Naive B cell (primary cell): ENCODE results near the gene TNXB. TPM values are rescaled to one million over a fixed set of nuclear protein-coding genes. Genes with fewer than 3 reads are reported as not detected.
A peak's percentile ranks its signal among the peaks of the same experiment; 100 is the strongest.

Experiments
- ATAC-seq, 2 donors: fragments of 150-1000 bp; cut with Tn5 transposase; 2 replicates each; pipeline ENCODE4 v1.10.0; 2021; ENCODE audit warnings: low read depth in 2 of 2, mild to moderate bottlenecking in 2 of 2, moderate library complexity in 2 of 2
- DNase-seq: peaks from one replicate; pipeline ENCODE4 v3.0.0; 2022
- H3K27ac Mint-ChIP-seq, 6 donors: one replicate each; pipeline ENCODE4 v1.8.0; 2020 to 2022; ENCODE audit warnings: mild to moderate bottlenecking in 6 of 6, mixed read lengths in 6 of 6, moderate library complexity in 5 of 6, inconsistent platforms in 2 of 6
- H3K27me3 Mint-ChIP-seq, 3 donors: one replicate each; pipeline ENCODE4 v1.8.0; 2021 to 2022; ENCODE audit warnings: mixed read lengths in 3 of 3, mild to moderate bottlenecking in 1 of 3
- H3K36me3 Mint-ChIP-seq, 2 donors: one replicate each; pipeline ENCODE4 v1.8.0; 2020 to 2022; ENCODE audit warnings: mixed read lengths in 2 of 2, inconsistent platforms in 1 of 2, mild to moderate bottlenecking in 1 of 2
- H3K4me1 Mint-ChIP-seq, 3 donors: one replicate each; pipeline ENCODE4 v1.8.0; 2020 to 2022; ENCODE audit warnings: mixed read lengths in 3 of 3, inconsistent platforms in 1 of 3, mild to moderate bottlenecking in 1 of 3, moderate library complexity in 1 of 3
- H3K4me3 Mint-ChIP-seq, 8 donors: one replicate each; pipeline ENCODE4 v1.8.0; 2020 to 2022; ENCODE audit warnings: mild to moderate bottlenecking in 8 of 8, mixed read lengths in 8 of 8, moderate library complexity in 8 of 8, inconsistent platforms in 2 of 8
- H3K9me3 Mint-ChIP-seq, 7 donors: one replicate each; pipeline ENCODE4 v1.8.0; 2020 to 2022; ENCODE audit warnings: mixed read lengths in 7 of 7, mild to moderate bottlenecking in 5 of 7, inconsistent platforms in 2 of 7, moderate library complexity in 1 of 7
- polyA plus RNA-seq, 6 donors: library from polyadenylated mRNA; unstranded; fragments of 300-500 nt; fragmentation: Illumina TruSeq; gene quantifications; one replicate each; pipeline ENCODE4 v1.2.3, GENCODE V29; 2021; ENCODE audit warnings: low read depth in 6 of 6

The TNXB gene
- polyA plus RNA-seq, 6 donors from 2014 or later = 0.23 to 0.44 TPM; not detected in 4

- Mint-ChIP-seq H3K27ac (peak overlapping the region; percentile 93 to 97 (median 96)), H3K4me1 (peaks cover 33 to 49% (median 47%) of the 10 kb centered on the region in 3 donors), H3K9me3 (peaks cover 0 to 2% (median 0%) of the 10 kb centered on the region in 7 donors), H3K27me3 (peaks cover 4 to 9% (median 6%) of the 10 kb centered on the region in 3 donors), H3K36me3 (peaks cover 0 to 11% of the 10 kb centered on the region in 2 donors), H3K4me3 (peak overlapping the region; percentile 93 to 99 (median 97))
- ATAC-seq (no peak), DNase-seq (no peak)
Observed at GRCh38 chr6:32129297-32130088, 20.4 kb upstream of the TNXB start.

GRCh38 chr6:32128751-32129296, 19.7 kb upstream of the TNXB start:
- Mint-ChIP-seq H3K4me3 (peak overlapping the region in 7 of 8 donors; percentile 99 to 100 (median 99)), H3K36me3 (peaks cover 0 to 18% of the 10 kb centered on the region in 2 donors), H3K4me1 (peaks cover 39 to 55% (median 53%) of the 10 kb centered on the region in 3 donors), H3K27me3 (peaks cover 3 to 4% (median 4%) of the 10 kb centered on the region in 3 donors), H3K27ac (peak overlapping the region in 5 of 6 donors; percentile 33 to 98 (median 96)), H3K9me3 (peaks cover 0 to 2% (median 0%) of the 10 kb centered on the region in 7 donors)
- DNase-seq = no peak
- ATAC-seq = no peak

- H3K27me3 Mint-ChIP-seq = peaks cover 0 to 4% (median 0%) of the 10 kb centered on the region in 3 donors
- peak within 1 kb of the TSS; percentile 99 to 100 (median 99) for H3K4me3 Mint-ChIP-seq
- H3K4me1 Mint-ChIP-seq = peaks cover 39 to 61% (median 53%) of the 10 kb centered on the region in 3 donors
- DNase-seq = peak; percentile 95
- H3K36me3 Mint-ChIP-seq = peaks cover 0 to 18% of the 10 kb centered on the region in 2 donors
- peaks cover 0 to 2% (median 0%) of the 10 kb centered on the region in 7 donors for H3K9me3 Mint-ChIP-seq
- ATAC-seq = peak; percentile 92 to 94
- peak within 1 kb of the TSS; percentile 86 to 99 (median 98) for H3K27ac Mint-ChIP-seq
Observed at GRCh38 chr6:32127717-32128592, 18.8 kb upstream of the TNXB start, which contains the start of gene ATF6B. TSS of gene ATF6B (minus strand) at chr6:32128246. CDS start at chr6:32128207, 39 bp downstream.

- ATAC-seq (no peak), DNase-seq (no peak)
- Mint-ChIP-seq H3K4me3 (peak overlapping the region; percentile 99 to 100 (median 99)), H3K27me3 (peaks cover 0 to 3% (median 0%) of the 10 kb centered on the region in 3 donors), H3K27ac (peak overlapping the region; percentile 86 to 99 (median 97)), H3K36me3 (peaks cover 0 to 18% of the 10 kb centered on the region in 2 donors), H3K9me3 (peaks cover 0 to 2% (median 0%) of the 10 kb centered on the region in 7 donors), H3K4me1 (peaks cover 39 to 61% (median 53%) of the 10 kb centered on the region in 3 donors)
Observed at GRCh38 chr6:32127409-32127716, 18.2 kb upstream of the TNXB start.

GRCh38 chr6:32126880-32127279, 17.7 kb upstream of the TNXB start:
- DNase-seq (no peak), ATAC-seq (no peak)
- Mint-ChIP-seq H3K4me3 (peak overlapping the region; percentile 99 to 100 (median 99)), H3K27me3 (no peaks in the 10 kb centered on the region), H3K4me1 (peaks cover 42 to 61% (median 57%) of the 10 kb centered on the region in 3 donors), H3K36me3 (peaks cover 0 to 22% of the 10 kb centered on the region in 2 donors), H3K9me3 (peaks cover 0 to 2% (median 0%) of the 10 kb centered on the region in 7 donors), H3K27ac (peak overlapping the region; percentile 72 to 99 (median 92))

GRCh38 chr6:32123681-32124080, 14.5 kb upstream of the TNXB start:
- no peaks in the 10 kb centered on the region for H3K27me3 Mint-ChIP-seq
- no peak for ATAC-seq
- H3K36me3 Mint-ChIP-seq = peaks cover 4 to 35% of the 10 kb centered on the region in 2 donors
- no peak for DNase-seq
- peak overlapping the region in 1 of 8 donors; percentile 30 for H3K4me3 Mint-ChIP-seq
- no peak overlapping the region for H3K27ac Mint-ChIP-seq
- H3K4me1 Mint-ChIP-seq = peaks cover 46 to 53% (median 48%) of the 10 kb centered on the region in 3 donors
- no peaks in the 10 kb centered on the region for H3K9me3 Mint-ChIP-seq

- Mint-ChIP-seq H3K4me3 (no peak overlapping the region), H3K9me3 (no peaks in the 10 kb centered on the region), H3K36me3 (peaks cover 4 to 38% of the 10 kb centered on the region in 2 donors), H3K4me1 (peaks cover 22 to 31% (median 25%) of the 10 kb centered on the region in 3 donors), H3K27me3 (no peaks in the 10 kb centered on the region), H3K27ac (no peak overlapping the region)
- no peak for ATAC-seq
- no peak for DNase-seq
Observed at GRCh38 chr6:32120573-32121059, 11.5 kb upstream of the TNXB start.

GRCh38 chr6:32118782-32119628, 9.9 kb upstream of the TNXB start:
- Mint-ChIP-seq H3K4me1 (peaks cover 17 to 28% (median 27%) of the 10 kb centered on the region in 3 donors), H3K9me3 (no peaks in the 10 kb centered on the region), H3K4me3 (no peak overlapping the region), H3K36me3 (peaks cover 4 to 40% of the 10 kb centered on the region in 2 donors), H3K27ac (peak overlapping the region in 2 of 6 donors; percentile 36 to 70), H3K27me3 (no peaks in the 10 kb centered on the region)
- ATAC-seq (peak; percentile 83 to 89), DNase-seq (peak; percentile 63)

GRCh38 chr6:32117461-32117860, 8.3 kb upstream of the TNXB start:
- H3K4me1 Mint-ChIP-seq = peaks cover 14 to 39% (median 29%) of the 10 kb centered on the region in 3 donors
- H3K27me3 Mint-ChIP-seq = no peaks in the 10 kb centered on the region
- H3K36me3 Mint-ChIP-seq = peaks cover 4 to 38% of the 10 kb centered on the region in 2 donors
- no peak overlapping the region for H3K27ac Mint-ChIP-seq
- ATAC-seq (no peak), DNase-seq (no peak)
- H3K9me3 Mint-ChIP-seq = no peaks in the 10 kb centered on the region
- H3K4me3 Mint-ChIP-seq = no peak overlapping the region

GRCh38 chr6:32116674-32117073, 7.5 kb upstream of the TNXB start:
- Mint-ChIP-seq H3K9me3 (no peaks in the 10 kb centered on the region), H3K27me3 (no peaks in the 10 kb centered on the region), H3K27ac (peak overlapping the region in 1 of 6 donors; percentile 83), H3K4me1 (peaks cover 14 to 40% (median 27%) of the 10 kb centered on the region in 3 donors), H3K4me3 (no peak overlapping the region), H3K36me3 (peaks cover 4 to 32% of the 10 kb centered on the region in 2 donors)
- ATAC-seq (peak in 1 of 2 donors; percentile 40), DNase-seq (no peak)

- H3K27ac Mint-ChIP-seq = peak overlapping the region in 2 of 6 donors; percentile 25 to 72
- ATAC-seq (no peak), DNase-seq (no peak)
- H3K27me3 Mint-ChIP-seq = no peaks in the 10 kb centered on the region
- H3K4me1 Mint-ChIP-seq = peaks cover 18 to 40% (median 33%) of the 10 kb centered on the region in 3 donors
- H3K4me3 Mint-ChIP-seq = no peak overlapping the region
- H3K9me3 Mint-ChIP-seq = no peaks in the 10 kb centered on the region
- H3K36me3 Mint-ChIP-seq = peaks cover 0 to 21% of the 10 kb centered on the region in 2 donors
Observed at GRCh38 chr6:32115623-32116022, 6.5 kb upstream of the TNXB start.

- Mint-ChIP-seq H3K27me3 (no peaks in the 10 kb centered on the region), H3K27ac (peak overlapping the region; percentile 12 to 75 (median 58)), H3K4me1 (peaks cover 18 to 44% (median 37%) of the 10 kb centered on the region in 3 donors), H3K4me3 (no peak overlapping the region), H3K9me3 (no peaks in the 10 kb centered on the region), H3K36me3 (peaks cover 0 to 21% of the 10 kb centered on the region in 2 donors)
- DNase-seq (no peak), ATAC-seq (no peak)
Observed at GRCh38 chr6:32114796-32115195, 5.7 kb upstream of the TNXB start.
